ENCODE data around the gene TRIM2.

DNA sequence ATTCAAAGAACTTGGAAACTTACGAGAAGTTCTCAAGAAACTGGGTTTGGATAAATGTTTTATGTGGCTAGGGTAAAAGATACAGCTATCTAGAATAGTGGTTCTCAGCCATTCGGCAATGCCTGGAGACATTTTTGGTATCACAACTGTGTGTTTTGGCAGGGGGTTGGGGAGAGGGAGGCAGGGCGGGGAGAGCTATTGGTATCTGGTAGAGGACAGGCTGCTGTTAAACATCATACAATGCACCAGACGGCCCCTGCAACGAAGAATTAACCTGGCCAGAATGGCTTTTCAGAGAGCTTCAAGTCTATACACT is 89.5 kb downstream of the TRIM2 start:
- TF ChIP-seq, protein P1, sequence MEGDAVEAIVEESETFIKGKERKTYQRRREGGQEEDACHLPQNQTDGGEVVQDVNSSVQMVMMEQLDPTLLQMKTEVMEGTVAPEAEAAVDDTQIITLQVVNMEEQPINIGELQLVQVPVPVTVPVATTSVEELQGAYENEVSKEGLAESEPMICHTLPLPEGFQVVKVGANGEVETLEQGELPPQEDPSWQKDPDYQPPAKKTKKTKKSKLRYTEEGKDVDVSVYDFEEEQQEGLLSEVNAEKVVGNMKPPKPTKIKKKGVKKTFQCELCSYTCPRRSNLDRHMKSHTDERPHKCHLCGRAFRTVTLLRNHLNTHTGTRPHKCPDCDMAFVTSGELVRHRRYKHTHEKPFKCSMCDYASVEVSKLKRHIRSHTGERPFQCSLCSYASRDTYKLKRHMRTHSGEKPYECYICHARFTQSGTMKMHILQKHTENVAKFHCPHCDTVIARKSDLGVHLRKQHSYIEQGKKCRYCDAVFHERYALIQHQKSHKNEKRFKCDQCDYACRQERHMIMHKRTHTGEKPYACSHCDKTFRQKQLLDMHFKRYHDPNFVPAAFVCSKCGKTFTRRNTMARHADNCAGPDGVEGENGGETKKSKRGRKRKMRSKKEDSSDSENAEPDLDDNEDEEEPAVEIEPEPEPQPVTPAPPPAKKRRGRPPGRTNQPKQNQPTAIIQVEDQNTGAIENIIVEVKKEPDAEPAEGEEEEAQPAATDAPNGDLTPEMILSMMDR (IDR thresholded peaks at IDR 0.05): no peak
- no peak for TF ChIP-seq POLR2A (IDR thresholded peaks at IDR 0.05)
- TF ChIP-seq EP300 (IDR thresholded peaks at IDR 0.05): no peak

Measured in tibial nerve (tissue), 4 donors.